HL-60/S4 treated with retinoic acid at 250 ng/mL for 4 days and 3 days (cell line): ENCODE measurements around the gene CYTH4.
"Not testable (repeated sequence)": the region's sequence is repeated elsewhere in the genome, so short reads cannot be mapped to it uniquely, and the experiment has no call there.

Experiments used
- in situ Hi-C: fragments of 300-500 bp; cut with MboI; formaldehyde crosslinking; loops from 2 replicates; pipeline ENCODE4 v1.7.0; 2022; ENCODE audit warnings: low sequenced_read_pairs

Gene CYTH4, protein sequence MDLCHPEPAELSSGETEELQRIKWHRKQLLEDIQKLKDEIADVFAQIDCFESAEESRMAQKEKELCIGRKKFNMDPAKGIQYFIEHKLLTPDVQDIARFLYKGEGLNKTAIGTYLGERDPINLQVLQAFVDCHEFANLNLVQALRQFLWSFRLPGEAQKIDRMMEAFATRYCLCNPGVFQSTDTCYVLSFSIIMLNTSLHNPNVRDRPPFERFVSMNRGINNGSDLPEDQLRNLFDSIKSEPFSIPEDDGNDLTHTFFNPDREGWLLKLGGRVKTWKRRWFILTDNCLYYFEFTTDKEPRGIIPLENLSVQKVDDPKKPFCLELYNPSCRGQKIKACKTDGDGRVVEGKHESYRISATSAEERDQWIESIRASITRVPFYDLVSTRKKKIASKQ

DNA sequence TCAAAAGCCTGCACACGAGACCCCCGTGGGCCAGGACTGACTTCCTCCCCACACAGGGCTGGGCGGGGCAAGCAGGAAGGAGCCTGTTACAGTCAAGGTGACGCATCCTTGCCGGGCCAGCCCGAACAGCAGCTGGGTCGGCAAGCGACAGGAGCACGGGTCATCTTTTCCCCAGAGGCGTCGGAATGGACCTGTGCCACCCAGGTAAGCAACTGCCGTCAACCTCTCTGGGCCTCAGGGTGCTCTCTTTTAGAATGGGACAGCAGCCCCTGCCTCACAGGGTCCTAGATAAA, at the start of gene CYTH4:
TSS of gene CYTH4 (plus strand) at position 124 of the 293 bp plus-strand sequence. CDS start at position 186, 62 bp downstream.
- in situ Hi-C loops: no loop called here

DNA sequence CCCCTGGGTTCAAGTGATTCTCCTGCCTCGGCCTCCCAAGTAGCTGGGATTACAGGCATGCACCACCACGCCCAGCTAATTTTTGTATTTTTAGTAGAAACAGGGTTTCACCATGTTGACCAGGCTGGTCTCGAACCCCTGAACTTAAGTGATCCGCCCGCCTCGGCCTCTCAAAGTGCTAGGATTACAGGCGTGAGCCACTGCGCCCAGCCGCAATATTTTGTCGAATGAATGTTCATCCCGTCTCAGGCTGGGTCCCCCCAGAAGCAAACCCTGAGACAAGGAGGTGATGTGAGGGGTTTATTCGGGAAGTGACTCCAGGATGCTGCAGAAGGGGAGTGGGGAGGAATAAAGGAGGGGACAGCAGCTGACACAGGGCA, 48.9 kb upstream of the CYTH4 start:
- in situ Hi-C loops: not testable (repeated sequence)

DNA sequence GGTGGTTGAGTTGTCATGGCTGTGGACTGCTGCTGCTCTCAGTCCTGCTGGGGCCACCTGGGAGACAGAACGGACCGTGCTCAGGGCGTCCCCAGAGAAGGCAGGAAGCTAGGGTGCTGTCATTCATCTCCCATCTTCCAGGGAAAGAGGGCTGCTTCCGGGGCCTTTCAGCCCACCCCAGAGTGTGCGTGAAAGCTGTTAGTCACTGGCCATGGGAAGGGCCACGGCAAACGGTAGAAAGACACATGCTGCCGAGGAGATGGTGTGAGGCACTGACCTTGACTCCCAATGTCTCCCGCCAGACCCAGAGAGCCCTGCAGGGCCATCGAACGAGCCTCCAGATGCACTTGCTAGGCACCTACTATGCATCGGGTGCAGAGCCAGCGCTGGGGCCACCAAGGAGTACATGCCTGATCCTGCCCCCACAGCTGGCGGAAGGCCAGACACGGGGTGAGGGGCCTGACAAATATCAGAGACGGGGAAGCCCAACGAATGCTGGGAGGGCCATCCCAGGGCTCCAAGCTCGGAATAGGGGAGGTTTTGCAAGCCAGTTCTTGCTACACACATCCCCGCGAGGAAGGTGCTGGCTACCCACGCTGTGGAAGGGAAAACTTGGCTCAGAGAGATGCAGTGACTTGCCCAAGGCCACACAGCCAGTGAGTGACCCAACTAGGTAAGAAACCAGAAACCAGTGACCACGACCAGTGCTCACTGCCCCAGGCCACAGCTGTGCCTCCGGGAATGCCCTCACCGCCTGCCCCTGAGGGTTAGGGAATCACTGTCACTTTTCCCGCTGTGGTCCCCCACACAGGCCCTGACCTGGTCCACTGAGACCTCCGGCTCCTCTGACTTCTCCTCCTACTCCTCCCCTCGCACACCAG, 48.3 kb upstream of the CYTH4 start:
- in situ Hi-C loops: no loop called here

DNA sequence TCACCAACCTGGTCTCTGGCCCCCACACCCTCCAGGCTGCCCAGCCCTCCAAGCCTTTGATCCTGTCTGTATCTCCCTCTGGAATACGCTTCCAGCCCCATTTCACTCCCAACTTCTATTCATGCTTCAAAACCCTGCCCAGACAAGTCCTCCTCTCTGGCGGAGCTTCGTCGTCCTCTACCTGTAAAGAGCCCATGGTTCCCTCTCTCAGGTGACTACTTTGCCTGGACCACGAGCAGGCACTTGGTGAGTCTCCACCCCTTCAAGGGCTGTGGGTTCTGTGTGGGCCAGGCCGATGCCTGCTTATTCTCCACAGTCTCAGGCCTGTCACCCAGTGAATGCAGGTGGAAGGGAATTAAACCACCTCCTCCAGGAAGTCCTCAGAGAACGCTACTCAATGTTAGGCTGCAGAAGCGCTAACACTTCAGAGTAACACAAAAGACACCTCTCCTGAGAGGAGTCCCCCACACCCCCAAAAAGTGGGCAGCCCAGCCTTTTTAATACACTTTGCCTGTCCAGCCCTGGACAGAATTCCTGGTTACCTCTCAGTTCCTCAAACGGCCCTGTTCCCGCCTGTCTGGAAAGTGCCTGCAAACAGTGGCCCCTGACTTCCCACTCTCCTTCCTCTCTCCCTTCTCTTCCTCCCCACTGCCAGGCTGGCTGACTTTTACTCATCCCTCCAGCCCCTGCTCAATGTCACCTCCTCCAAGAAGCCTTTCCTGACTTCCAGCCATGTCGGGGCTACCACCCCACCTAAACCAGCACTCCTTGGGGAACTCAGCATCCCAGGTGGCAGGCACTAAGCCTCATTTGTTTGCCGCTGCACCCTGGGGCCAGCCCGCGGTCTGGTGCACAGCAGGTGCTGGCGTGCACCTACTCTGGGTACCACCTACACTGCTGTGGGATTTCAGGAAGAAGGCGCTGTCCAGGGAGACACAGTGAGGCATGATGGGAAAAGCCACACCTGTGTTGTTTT, 47.3 kb upstream of the CYTH4 start:
- in situ Hi-C loops: no loop called here

DNA sequence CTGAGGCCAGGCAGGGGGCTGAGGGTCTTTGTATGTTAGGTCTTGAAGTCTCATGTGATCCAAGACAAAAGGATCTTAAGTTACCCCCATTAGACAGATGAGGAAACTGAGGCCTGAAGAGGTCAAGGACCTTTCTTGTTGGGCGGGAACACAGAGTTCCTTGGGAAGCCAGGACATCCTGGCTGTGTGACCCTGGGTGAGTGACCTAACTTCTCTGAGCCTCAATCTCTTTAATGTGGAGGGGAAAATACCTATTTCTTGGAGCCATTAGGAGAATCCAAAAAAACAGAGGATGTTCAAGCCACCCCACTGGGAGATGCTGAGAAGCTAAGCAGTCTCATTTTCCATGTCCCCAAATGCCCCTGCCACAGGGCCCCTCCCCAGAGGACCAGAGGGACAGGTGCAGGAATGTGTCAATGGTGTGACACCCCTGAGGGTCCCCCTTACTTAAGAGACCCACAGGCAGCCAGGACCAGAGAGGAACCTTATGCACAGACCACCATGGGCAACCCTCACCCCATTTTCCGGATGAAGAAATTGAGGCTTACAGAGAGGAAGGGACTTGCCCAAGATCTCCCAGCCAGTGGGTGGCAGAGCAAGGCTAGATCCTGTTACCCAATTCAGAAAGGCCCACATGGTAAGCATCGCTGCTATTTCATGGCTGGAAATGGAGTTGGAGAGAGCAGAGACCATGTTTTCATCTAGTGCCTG, 46.3 kb upstream of the CYTH4 start:
- in situ Hi-C loops: no loop called here

DNA sequence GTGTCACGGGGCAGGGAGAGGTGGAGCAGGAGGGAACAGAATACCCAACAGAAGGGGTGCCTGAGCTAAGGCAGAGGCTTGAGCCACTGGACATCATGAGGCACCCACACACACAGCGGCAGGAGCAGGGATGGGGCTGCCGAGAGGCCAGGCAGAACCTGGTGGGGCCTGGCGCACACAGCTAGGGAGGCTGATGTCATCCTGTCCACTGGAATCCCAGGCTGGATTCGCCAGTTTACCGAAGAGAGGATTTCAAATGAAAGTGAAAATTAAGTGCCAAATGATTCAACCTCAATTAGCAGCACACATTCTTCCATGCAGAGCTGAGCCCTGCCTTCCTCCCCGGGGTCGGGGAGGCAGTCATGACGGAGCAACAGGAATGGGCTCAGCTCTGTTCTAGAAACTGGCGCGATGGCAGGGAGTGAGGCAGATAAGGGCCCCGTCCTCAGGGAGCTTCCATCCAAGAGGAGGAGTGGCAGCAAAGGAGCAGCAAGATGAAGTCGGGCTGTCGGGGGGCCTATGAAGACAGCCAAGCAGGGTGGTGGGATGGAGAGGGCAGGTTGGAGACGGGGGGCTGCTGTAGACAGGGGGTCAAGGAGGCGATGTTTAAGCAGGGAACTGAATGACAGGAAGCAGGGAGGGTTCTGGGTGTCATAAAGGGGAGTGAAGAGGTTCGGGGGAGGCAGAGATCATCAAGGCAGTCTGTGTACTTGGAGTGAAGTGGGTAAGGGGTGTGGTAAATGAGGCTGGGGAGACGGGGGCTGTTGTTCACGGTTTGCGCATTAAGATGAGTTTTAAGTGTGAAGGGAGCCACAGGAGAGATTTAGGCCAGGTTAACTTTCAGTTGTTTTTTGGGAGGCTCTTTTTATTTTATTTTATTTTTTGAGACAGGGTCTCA, 44.7 kb upstream of the CYTH4 start:
- in situ Hi-C loops: no loop called here

DNA sequence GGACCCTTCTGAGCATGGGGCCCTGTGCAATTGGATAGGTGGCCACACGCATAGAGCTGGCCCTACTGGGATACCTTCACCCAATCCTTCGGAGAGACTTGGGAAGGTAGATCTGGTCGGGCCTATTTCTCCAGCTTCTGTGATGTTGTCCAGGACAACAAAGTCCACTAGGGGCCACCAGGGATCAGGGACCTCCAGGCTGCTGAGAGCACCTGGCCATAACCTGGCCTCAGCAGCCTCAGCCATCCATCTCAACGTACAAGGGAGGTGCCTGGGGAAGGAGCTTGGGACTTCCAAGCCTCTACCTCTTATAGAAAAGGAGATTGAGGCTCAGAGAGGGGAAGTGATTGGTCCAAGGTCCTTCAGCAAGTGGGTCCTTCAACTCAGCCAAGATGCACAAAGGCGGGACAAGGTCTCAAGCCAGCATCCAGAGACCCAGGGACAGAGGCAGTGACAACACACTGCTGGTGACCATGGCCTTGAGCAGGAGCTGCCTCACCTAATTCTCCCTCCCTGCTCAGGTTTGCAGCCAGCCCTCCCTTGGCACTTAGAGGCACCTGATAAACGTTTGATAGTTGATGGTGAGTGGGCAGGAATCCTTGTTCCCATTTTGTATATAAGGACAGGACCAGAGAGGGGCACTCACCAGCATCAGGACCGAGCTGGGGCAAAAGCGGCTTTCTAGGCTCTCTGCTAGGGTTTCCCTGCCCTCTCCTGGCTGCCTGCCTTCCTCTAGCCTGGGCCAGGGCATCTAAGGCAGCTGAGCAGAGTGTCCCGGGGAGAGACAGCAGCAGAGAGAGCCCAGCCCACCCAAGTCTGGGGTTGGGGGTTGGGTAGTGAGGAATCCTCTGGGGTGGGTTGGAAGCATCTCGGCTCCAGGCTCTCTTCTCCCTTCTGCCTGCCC, 42.7 kb upstream of the CYTH4 start:
- in situ Hi-C loops: no loop called here

DNA sequence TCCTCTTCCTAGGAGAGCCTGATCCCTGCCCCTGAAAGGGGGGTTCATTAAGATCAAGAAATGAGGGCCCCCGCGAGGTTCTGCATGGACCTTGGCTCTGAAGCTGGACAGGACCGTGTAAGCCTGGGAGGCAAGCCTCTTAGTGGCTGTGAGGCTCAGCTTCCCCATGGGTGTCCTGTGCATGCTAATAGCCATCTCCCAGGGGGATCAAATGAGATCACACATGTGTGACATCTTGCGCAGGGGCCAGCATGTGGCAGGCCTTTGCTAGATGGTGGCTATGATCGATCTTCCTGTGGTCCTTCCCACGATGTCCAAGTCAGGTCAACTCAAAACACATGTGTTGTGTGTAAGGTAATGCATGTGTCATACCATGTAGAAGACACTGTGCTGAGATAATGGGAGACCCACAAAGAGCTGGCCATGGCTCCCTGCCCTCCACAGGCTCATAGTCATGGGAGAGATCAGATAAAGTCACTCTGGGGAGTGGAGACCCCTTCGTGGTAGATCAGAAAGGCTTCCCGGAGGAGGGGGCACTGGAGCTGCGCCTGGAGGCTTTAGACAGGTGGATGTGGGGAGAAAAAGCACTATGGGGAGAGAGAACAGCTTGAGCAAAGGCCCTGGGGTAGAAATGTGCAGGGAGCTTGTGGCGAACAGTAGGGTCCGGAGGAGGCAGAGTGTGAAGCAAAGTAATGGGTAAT, 41.9 kb upstream of the CYTH4 start:
- in situ Hi-C loops: no loop called here

DNA sequence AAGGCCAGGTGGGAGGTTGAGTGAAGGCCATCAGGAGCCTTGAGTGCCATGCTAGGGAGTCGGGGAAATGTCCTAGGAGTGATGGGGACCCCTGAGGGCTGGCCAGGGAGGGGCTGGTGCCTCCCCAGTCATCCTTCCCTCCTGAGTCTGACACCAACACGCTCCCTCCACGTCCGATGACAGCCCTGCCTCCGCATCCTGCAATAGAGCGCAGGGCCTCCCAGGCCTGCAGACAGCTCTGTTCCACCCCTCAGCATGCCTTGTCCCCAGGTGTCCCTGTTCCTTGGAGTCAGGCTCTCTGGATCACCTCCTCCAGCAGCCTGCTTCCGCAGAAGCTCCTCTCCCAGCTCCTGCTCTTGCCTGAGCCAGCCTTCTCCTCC, 41.4 kb upstream of the CYTH4 start:
- in situ Hi-C loops: no loop called here

DNA sequence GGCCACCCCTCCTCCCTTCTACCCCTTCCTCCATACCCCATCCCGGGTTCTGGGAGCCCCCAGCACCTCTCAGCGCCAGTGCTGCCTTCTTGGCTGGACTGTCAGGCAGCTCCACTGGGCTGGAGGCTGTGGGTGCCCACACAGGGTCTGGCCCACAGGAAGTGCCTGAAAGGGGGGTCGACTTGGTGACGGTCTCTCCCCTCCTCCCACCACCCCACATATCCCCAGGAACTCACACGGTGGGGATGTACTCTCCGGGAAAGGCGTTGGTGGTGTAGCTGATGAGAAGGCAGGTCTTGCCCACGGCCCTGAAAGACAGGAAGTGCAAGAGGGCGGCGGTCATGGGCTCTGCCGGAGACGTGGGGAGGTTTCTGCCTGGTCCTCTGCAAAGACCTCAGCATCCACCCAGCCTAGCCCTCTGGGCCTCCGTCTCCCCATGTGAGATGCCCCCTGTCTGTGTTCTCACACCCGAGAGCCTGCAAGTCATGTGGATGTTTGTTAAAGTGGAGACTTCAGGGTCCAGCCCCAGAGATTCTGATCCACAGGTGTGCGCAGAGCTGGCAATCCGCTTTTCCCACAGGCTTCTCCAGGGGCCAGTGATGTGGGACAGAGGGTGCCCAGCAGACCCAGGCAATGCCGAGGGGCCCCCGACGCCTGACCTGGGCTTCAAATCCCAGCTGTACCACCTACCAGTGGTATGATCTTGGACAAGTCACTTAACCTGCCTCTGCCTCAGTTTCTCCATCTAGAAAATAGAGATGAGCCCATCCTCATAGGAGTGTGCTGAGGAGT, 40.8 kb upstream of the CYTH4 start:
- in situ Hi-C loops: no loop called here

DNA sequence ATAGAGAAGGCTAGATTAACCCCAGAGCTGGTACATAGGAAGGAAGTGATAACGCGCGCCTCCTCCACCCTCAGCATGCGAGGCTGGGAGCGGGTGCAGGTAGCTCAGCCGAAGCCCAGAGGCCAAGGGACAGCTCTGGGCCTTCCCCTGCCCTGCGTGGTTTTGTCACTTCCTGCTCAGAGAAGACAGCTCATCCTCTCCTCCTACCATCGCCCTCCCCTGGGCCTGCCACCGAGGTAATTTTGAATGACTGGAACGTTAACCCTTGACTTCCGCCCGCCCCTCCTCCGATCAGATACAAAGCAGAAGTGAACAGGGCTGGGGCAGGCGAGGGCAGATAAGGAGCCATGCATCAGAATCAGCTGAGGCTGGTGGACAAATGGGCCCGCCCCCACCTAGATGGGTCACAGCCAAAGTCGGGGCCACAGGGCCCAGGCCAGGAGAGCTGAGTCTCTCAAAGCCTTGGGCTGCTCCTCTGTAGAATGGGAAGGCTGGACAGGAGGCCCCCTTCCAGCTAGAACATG, 39.9 kb upstream of the CYTH4 start:
- in situ Hi-C loops: no loop called here

DNA sequence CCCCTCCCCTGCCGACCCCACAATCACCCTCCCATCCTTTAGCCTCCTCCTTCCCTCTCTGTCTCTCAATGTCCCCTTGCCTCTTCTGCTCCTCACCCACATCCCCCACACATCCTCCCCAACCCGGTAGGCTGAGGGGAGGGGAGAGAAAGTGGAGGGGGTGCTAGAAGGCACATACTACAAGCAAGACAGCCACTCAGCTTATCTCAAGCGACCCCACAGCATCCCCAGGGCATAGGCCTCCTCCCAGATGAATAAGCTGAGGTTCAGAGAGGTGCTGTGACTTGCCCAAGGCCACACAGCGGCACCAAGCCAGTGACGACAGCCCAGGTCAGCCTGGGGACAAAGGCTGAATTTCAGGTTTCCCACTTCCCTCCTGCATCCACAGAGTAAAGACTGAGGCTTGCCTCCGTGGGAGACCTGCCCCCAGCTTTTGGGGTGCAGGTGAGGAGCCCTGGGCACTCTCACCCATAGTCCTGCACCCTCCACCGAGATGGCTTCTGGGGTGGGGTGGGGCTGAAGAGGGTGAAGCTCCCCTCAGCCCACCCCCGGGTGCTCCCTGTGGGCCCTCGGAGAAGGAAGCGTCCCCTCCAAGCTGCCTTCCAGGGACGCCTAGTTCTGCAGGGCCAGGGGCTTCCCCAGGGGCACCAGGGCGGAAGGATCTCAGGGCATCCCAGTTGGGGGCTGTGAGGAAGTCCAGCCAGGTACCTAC, 38.8 kb upstream of the CYTH4 start:
- in situ Hi-C loops: no loop called here

DNA sequence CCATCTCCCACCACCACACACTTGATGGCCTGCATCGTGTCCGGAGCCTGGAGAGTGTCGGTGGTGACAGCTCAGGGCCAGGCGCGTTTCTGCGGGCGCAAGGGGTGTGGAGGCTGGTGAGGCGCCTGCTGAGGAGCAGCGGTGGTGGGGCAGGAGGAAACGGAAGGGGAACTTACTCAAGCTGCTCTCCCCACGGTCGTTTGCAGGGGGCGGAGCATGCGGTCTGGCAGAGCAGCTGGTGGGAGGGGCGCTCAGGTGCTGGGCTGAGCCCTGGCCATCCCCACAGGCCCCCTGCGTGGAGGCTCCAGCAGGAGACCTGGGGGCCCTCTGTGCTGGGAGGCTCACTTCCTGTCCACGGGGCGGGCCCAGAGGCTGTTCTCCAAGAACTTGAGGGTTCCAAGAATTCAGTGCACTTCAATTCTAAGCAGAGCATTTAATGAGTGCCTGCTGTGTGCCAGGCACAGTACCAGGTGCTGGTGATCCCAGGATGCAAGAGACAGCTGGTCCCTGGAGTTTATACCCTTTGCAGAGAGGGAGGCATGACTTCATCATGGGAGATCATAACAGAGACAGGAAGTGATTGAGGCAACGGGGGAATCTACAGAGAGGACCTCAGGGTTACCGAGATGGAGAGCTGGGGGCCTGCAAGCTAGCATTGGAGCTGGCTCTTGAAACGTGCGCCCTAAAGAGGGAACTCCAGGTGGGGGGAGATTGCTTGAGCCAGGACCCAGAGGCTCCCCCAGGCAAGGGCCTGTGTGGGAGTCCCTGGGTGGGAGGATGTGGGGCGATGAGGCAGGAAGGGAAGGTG, 38.0 kb upstream of the CYTH4 start, which contains the start of gene RAC2:
TSS of gene RAC2 (minus strand) at position 156 of the 808 bp plus-strand sequence. CDS start at position 35, 121 bp downstream.
- in situ Hi-C loops: no loop called here

DNA sequence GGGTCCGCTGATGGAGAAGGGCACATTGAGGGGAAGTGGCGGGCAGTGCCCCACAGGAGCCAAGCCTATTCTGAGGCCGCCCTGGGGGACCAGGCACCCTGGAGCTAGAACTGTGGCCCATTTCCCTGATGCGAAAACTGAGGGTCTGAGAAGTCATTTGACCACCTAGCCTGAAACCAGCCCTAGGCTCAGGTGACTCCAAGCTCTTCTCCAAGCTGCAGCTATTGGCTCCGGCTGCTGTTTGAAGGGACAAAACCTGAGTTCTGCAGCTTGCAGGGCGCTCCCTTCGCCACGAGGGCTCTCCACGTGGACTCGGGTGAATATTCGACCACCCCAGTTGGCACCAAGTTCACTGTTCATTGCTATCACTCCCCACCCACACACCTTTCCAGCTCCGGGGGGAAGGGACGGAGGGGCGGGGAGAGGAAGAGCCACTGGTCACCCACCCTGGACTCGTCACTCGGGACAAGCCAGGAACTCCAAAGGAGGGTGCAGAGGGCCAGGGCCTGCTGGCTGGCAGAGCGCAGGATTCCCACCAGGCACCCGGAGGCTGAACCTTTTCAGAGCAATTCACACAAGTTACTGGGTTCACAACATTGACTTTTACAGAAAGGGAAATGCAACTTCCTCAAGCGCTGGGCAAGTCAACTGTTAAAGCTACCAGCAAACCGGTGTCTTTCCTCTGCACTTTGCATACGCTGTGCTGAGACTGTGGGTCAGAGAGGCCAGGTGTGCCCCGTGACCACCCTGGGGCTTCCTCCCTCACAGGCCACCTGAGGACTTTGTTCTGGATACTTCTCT, 37.2 kb upstream of the CYTH4 start:
- in situ Hi-C loops: no loop called here
